GM12878 (cell line): ENCODE results near the gene ELOVL5. TPM values are rescaled to one million over a fixed set of nuclear protein-coding genes. Genes with fewer than 3 reads are reported as not detected.

Experiments used
- HDAC2 ChIP-seq: fragments of 200-600 bp; sonication (generic); IDR thresholded peaks from 2 replicates; pipeline ENCODE4 v1.6.1; 2017
- KAT2A ChIP-seq: conservative IDR thresholded peaks from 2 replicates; pipeline ENCODE4 v1.6.1; 2011; ENCODE audit warnings: low read depth, low read length; ENCODE audit not compliant: control insufficient read depth
- SMAD1 ChIP-seq: fragments of 450-650 bp; IDR thresholded peaks from 2 replicates; pipeline ENCODE4 v1.6.1; 2018; ENCODE audit warnings: mild to moderate bottlenecking, low read depth; ENCODE audit not compliant: partially characterized antibody
- SMARCA5 ChIP-seq: fragments of 450-650 bp; IDR thresholded peaks from 2 replicates; pipeline ENCODE4 v1.6.1; 2017; ENCODE audit warnings: mild to moderate bottlenecking
- polyA plus RNA-seq, 11 experiments: library from polyadenylated mRNA; depleted of rRNA in 4 of 11; unstranded in 6 of 11; stranded (reverse) in 5 of 11; fragments of >200 nt; fragmentation: Nextera tagmentation in 4 of 11; fragmentation: Illumina TruSeq in 1 of 11; extraction: Ambion mirVana in 4 of 11; extraction: Trizol in 1 of 11; gene quantifications; 1 replicate in 1 of 11; 2 replicates in 10 of 11; pipeline versions ENCODE4 v1.2.1 to v1.2.3, GENCODE V29; 2011 to 2016; ENCODE audit warnings: inconsistent platforms in 2 of 11, missing spikeins in 2 of 11, low read depth in 1 of 11
- total RNA-seq, 4 experiments: library from RNA; depleted of rRNA in 3 of 4; stranded (reverse); fragments of >200 nt in 3 of 4; fragmentation: Illumina TruSeq in 1 of 4; extraction: Trizol in 1 of 4; gene quantifications; 2 replicates each; pipeline versions ENCODE4 v1.2.1 to v1.2.3, GENCODE V29; 2013 to 2021
- TF ChIP-seq, protein P1 (sequence below): fragments of 450-650 bp; IDR thresholded peaks from 2 replicates; pipeline ENCODE4 v1.6.1; 2016; ENCODE audit warnings: mild to moderate bottlenecking, moderate library complexity, borderline replicate concordance
- TF ChIP-seq, protein P2 (sequence below), 3 experiments: IDR thresholded peaks in 2 of 3; conservative IDR thresholded peaks in 1 of 3; 2 replicates each; pipeline ENCODE4 v1.5.1; 2011; ENCODE audit warnings: low read depth in 3 of 3, low read length in 3 of 3, mild to moderate bottlenecking in 3 of 3, control low read depth in 2 of 3, moderate library complexity in 2 of 3, inconsistent platforms in 1 of 3, mixed read lengths in 1 of 3; ENCODE audit not compliant: control insufficient read depth in 2 of 3, insufficient read depth in 1 of 3; ENCODE audit errors: extremely low read depth in 1 of 3
- TF ChIP-seq, protein P3 (sequence below): fragments of 150-350 bp; IDR thresholded peaks from 2 replicates; pipeline ENCODE4 v1.6.1; 2014; ENCODE audit warnings: mild to moderate bottlenecking, low read depth, low read length
- TF ChIP-seq, protein P4 (sequence below): IDR thresholded peaks from 2 replicates; pipeline ENCODE4 v1.6.1; 2011; ENCODE audit warnings: borderline replicate concordance, low read depth, mild to moderate bottlenecking, moderate library complexity, low read length; ENCODE audit not compliant: insufficient read depth, poor library complexity, severe bottlenecking

Gene ELOVL5
- total and polyA plus RNA-seq, 10 of the 15 experiments (the other 5 are each of a cell fraction or from before 2014, with no cell fraction given) = 156 to 241 (median 196) TPM

DNA sequence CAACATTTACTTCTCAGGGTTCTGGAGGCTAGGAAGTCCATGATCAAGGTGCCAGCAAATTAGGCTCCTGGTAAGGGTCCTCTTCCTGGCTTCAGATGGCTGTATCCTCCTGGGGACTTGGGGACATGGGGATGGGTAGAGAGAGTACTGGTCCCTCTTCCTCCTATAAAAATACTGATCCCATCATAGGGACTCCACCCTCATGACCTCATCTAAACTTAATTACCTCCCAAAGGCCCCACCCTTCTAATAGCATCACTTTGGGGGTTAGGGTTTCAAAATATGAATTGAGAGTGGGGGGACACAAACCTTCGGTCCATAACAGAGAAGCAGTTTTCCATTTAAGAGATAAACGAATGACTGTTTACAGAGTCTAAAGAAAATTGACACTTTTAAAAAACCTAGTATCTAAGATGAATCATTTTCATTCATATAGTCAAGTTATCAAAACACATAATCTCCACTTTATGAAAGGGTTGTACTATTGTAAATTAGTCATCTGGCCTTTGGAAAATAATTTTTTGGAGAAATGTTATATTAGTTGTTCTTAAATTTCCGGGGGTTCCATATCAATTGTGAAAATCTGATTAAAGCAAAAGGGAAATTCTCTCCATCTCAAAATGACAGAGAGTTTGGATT is 33.5 kb downstream of the ELOVL5 start (continued):
- no peak for TF ChIP-seq SMAD1
- TF ChIP-seq, protein P1, sequence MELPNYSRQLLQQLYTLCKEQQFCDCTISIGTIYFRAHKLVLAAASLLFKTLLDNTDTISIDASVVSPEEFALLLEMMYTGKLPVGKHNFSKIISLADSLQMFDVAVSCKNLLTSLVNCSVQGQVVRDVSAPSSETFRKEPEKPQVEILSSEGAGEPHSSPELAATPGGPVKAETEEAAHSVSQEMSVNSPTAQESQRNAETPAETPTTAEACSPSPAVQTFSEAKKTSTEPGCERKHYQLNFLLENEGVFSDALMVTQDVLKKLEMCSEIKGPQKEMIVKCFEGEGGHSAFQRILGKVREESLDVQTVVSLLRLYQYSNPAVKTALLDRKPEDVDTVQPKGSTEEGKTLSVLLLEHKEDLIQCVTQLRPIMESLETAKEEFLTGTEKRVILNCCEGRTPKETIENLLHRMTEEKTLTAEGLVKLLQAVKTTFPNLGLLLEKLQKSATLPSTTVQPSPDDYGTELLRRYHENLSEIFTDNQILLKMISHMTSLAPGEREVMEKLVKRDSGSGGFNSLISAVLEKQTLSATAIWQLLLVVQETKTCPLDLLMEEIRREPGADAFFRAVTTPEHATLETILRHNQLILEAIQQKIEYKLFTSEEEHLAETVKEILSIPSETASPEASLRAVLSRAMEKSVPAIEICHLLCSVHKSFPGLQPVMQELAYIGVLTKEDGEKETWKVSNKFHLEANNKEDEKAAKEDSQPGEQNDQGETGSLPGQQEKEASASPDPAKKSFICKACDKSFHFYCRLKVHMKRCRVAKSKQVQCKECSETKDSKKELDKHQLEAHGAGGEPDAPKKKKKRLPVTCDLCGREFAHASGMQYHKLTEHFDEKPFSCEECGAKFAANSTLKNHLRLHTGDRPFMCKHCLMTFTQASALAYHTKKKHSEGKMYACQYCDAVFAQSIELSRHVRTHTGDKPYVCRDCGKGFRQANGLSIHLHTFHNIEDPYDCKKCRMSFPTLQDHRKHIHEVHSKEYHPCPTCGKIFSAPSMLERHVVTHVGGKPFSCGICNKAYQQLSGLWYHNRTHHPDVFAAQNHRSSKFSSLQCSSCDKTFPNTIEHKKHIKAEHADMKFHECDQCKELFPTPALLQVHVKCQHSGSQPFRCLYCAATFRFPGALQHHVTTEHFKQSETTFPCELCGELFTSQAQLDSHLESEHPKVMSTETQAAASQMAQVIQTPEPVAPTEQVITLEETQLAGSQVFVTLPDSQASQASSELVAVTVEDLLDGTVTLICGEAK = no peak
- TF ChIP-seq, protein P2, sequence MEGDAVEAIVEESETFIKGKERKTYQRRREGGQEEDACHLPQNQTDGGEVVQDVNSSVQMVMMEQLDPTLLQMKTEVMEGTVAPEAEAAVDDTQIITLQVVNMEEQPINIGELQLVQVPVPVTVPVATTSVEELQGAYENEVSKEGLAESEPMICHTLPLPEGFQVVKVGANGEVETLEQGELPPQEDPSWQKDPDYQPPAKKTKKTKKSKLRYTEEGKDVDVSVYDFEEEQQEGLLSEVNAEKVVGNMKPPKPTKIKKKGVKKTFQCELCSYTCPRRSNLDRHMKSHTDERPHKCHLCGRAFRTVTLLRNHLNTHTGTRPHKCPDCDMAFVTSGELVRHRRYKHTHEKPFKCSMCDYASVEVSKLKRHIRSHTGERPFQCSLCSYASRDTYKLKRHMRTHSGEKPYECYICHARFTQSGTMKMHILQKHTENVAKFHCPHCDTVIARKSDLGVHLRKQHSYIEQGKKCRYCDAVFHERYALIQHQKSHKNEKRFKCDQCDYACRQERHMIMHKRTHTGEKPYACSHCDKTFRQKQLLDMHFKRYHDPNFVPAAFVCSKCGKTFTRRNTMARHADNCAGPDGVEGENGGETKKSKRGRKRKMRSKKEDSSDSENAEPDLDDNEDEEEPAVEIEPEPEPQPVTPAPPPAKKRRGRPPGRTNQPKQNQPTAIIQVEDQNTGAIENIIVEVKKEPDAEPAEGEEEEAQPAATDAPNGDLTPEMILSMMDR (IDR thresholded peaks at IDR 0.05 in 2 of 3, conservative IDR thresholded peaks at IDR 0.05 in 1 of 3; ENCODE audit: control insufficient read depth in 2 of 3, extremely low read depth in 1 of 3, insufficient read depth in 1 of 3, low read depth in 3 of 3, low read length in 3 of 3) = no peak
- TF ChIP-seq, protein P3, sequence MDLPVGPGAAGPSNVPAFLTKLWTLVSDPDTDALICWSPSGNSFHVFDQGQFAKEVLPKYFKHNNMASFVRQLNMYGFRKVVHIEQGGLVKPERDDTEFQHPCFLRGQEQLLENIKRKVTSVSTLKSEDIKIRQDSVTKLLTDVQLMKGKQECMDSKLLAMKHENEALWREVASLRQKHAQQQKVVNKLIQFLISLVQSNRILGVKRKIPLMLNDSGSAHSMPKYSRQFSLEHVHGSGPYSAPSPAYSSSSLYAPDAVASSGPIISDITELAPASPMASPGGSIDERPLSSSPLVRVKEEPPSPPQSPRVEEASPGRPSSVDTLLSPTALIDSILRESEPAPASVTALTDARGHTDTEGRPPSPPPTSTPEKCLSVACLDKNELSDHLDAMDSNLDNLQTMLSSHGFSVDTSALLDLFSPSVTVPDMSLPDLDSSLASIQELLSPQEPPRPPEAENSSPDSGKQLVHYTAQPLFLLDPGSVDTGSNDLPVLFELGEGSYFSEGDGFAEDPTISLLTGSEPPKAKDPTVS = no peak
- no peak for TF ChIP-seq HDAC2
- TF ChIP-seq, protein P4, sequence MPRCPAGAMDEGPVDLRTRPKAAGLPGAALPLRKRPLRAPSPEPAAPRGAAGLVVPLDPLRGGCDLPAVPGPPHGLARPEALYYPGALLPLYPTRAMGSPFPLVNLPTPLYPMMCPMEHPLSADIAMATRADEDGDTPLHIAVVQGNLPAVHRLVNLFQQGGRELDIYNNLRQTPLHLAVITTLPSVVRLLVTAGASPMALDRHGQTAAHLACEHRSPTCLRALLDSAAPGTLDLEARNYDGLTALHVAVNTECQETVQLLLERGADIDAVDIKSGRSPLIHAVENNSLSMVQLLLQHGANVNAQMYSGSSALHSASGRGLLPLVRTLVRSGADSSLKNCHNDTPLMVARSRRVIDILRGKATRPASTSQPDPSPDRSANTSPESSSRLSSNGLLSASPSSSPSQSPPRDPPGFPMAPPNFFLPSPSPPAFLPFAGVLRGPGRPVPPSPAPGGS = no peak
- no peak for TF ChIP-seq KAT2A
- TF ChIP-seq SMARCA5 = no peak
- TF ChIP-seq, all 136 proteins: peak for 0
